Effector CD4-positive, alpha-beta T cell (primary cell): ENCODE results near the gene WDR86.

Experiments used
- DNase-seq: peaks from one replicate; pipeline ENCODE4 v3.0.0-alpha.2; 2020

The WDR86 gene

GRCh38 chr7:151378011-151378410 is 31.8 kb downstream of the WDR86 start:
- DNase-seq: no peak

GRCh38 chr7:151377406-151377805 is 32.4 kb downstream of the WDR86 start:
- DNase-seq: no peak

DNA sequence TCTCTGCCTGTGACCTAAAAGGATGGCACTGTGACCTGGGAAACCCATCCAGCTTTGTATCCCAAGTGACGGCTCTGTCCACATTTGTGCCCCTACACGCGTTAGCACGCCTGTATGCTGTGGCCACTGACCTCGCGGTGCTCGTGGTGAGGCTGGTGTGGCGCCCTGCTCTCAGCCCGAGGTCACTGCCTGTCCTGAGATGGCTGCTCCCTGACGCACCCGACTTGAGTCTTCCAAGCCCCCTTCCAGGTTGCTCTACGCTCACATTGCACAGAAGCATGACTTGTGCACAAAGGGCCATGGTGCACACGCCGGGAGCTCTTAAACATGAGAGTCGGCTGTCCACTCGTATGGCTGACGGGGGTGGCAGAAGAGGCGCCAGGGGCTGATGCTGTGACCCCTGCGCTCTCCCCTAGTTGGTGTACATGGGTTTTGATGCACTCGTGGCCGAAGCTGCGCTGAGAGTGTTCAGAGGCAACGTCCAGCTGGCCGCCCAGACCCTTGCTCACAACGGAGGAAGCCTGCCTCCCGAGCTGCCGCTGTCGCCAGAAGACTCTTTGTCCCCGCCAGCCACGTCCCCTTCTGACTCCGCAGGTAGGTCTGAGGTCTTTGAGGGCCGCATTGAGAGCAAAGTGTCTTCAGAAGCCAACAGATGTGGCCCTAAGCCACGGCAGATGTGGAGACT is 33.5 kb downstream of the WDR86 start:
- no peak for DNase-seq

DNA sequence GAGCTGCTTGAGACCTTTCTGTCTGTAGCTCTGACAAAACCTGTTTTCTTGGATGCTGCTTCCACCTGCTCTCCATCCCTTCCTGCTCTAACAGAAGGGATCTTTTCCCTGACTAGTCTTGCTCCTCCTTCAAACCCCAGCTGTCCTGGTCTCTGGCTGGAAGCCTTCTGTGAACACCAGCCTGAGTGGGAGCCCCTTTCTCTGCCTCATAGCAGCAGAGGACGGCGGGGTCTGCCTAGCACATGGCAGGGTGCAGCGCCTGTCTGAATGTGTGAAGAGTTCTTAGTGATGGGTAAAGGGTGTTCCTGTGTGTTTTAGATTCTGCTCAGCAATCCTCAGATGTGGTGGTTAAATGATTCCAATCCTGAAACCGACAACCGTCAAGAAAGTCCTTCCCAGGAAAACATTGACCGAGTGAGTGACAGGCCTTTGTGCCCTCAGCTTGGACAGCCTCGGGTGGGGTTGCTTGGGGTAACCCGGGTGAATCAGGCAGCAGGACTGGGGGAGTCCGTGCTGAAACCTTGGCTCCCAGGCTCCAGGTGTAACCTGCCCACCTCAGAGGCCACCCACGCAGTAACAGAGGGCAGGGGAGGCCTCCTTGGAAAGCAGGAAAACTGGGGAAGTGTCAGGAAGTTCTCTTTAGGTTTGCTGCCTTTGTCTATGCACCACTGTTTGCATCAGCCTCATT is 34.2 kb downstream of the WDR86 start:
- DNase-seq: no peak

GRCh38 chr7:151374726-151375125 is 35.1 kb downstream of the WDR86 start:
- no peak for DNase-seq

DNA sequence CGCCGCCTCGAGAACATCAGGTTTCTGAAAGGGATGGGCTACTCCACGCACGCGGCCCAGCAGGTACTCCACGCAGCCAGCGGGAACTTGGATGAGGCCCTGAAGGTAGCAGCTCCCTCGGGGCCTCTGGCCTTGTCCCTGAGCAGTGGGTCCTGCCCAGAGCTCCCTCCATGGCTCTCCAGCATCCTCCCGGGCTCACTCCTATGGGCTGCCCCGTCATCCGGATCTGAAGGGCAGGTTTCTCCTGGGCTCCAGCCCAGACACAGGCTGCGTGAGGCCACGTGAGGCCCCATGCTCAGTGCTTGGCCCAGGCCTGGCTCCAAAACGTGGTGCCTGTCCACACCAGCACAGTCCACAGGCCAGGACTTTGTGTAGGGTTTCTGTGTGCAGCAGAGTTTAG is 35.7 kb downstream of the WDR86 start:
- no peak for DNase-seq

DNA sequence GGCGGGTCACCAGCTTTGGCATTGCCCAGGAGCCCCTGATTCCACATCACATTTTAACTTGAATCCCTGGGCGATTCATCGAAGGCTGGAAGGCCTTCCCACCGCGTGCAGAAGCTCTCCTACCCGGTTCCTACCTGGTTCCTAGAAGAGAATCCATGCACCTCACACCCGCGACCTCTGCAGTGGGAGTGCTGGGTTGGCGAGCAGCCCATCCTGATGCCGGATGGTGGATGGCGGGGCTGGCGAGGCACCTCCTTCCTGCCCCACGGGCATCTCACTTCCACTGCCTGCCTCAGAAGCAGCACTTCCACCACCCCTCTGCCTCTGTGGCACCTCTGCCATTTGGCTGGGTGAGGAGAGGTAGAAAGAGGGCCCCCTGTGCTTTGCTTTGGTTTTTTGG is 36.2 kb downstream of the WDR86 start:
- DNase-seq: no peak

GRCh38 chr7:151372612-151373265 is 37.1 kb downstream of the WDR86 start:
- DNase-seq: no peak

DNA sequence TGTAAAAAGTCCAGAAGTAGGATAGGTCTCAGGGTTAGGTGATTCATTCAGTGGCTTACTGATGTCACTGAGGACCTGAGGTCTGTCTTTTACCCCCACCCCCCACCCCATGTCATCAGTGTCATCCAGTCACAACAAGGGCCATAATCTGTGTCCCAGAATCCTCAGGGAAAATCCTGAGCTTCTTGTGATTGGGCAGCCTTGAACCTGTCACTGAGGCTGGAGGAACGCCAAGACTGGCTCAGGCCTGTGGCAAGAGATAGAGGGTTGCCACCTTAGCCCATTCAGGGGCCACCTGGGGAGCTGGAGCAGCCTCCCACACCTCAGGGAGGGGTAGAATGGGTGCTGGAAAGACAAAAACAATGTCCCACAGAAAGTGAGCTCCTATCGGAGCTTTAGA is 38.6 kb downstream of the WDR86 start:
- no peak for DNase-seq

GRCh38 chr7:151368136-151368571 is 41.7 kb downstream of the WDR86 start:
- peak; percentile 67 for DNase-seq

GRCh38 chr7:151367284-151367683 is 42.6 kb downstream of the WDR86 start:
- DNase-seq: no peak

DNA sequence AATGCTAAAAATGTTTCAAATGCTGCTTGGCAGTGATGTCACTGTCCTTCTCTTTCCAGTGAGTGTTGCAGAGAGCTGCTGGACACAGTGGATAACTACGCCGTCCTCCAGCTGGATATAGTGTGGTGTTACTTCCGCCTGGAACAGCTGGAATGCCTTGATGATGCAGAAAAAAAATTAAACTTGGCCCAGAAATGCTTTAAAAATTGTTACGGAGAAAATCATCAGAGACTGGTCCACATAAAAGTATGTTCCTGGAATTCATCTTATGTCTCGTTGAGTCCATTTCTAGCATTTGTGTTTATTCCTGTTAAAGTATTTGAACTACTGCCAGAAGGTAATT is 43.0 kb downstream of the WDR86 start:
- no peak for DNase-seq

DNA sequence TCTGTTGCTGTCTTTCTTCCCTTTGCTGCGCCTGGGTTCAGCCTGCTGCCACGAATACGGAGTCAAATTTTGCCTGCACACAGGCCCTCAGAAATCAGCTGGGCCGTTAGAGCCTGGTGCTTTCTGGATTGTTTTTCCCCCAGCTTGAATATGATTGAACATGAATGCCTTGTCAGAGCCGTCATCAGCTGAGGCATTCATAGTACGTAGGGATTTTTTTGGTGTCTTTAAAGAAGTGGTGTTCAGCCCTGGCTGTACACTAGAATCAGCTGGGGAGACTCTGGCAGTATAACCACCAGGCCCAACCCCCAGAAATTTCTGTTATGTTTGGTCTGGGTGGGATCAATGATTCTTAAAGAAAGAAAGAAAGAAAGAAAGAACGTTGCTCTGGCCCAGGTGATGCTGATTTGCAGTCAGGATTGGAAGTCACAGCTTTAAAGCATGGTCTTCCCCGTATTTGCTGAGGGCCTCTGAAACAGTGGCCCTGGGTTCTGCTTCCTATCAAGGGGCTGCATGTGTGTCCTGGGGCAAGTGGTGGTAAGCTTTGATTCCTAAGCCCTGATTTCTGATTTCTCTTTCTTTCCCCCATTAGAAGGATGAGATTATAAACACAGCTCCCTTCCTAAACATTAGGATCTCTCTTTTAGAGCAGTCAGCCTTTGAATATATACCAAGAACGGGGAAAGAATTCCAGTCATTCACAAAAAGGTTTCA is 43.5 kb downstream of the WDR86 start:
- DNase-seq: no peak

DNA sequence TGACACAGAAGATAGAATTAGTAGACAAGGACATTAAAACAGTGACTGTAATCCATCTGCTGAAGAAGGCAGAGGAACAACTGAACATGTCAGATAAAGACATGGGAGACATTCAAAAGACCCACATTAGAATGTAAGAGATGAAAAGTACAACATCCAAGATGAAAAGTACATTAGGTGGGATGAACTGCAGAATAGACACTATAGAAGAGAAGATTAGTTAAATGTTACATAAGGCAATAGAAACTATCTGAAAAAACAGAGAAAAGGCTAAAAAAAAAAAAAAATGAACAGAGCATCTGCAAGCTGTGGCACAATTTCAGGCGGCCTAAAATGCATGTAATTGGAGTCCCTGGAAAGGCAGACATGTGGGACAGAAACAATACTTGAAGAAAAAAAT is 46.7 kb downstream of the WDR86 start:
- no peak for DNase-seq

GRCh38 chr7:151361193-151361959 is 48.5 kb downstream of the WDR86 start:
- DNase-seq: no peak

DNA sequence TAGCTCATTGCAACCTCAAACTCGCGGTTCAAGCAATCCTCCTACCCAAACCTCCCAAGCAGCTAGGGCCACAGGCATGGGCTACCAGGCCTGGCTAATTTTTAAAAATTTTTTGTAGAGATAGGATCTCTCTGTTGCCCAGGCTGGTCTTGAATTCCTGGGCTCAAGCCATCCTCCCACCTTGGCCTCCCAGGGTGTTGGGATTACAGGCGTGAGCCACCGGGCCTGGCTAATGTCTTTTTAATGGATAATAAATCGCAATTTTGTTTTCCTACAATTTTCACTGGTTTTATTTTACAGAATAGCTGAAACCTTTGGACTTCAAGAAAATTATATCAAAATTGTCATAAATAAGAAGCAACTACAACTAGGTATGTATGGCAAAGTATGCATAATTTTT is 57.3 kb downstream of the WDR86 start:
- no peak for DNase-seq

- DNase-seq: peak; percentile 47
Observed at GRCh38 chr7:151351967-151352366, 57.9 kb downstream of the WDR86 start.

DNA sequence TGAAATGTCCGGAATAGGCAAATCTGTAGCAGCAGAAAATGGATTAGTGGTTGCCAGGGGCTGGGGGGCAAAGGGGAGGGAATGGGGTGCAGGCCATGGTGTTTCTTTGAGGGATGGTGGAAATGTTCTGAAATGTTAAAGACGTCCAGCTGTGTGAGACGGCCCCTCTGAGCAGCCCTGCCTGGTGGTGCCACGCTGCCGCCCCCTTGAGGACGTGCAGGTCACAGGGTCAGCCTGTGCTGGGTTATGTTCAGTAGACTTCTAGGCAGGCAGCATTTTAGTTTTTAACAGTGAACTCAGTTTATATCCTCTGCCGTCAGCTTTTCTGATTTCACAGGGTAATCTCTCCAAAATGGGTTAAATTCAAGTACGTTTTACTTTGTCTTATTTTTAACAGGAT is 58.8 kb downstream of the WDR86 start:
- peak; percentile 9 for DNase-seq

DNA sequence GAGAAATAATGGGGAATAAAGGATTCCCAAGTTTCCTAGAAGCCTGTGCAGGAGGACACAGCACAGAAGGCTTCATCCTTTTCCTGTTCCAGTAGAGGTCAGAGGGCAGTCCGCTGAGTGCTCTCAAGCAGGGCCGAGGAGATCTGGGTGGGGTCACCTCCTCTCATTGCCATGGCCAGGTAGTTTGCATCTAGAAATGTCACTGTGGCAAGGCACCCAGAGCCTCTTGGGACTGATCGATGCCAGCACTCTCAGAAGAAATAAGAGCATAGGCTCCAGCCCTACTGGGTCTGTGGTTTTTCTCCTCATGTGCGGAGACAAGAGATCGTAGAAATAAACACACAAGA is 60.4 kb downstream of the WDR86 start:
- no peak for DNase-seq

DNA sequence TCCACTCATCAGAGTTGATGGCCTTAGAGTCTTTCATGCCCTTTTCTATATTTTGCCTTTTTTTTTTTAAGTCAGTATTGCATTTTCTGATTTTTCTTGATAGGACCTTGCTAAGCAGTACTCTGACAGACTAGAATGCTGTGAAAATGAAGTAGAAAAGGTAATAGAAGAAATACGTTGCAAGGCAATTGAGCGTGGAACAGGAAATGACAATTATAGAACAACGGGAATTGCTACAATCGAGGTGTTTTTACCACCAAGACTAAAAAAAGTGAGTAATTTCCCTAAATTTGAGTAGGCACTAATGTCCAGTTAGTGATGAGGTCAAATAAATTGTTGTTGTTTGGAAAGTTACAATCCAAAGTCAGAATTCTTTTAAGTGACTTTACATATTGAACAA is 60.9 kb downstream of the WDR86 start:
- DNase-seq: no peak

DNA sequence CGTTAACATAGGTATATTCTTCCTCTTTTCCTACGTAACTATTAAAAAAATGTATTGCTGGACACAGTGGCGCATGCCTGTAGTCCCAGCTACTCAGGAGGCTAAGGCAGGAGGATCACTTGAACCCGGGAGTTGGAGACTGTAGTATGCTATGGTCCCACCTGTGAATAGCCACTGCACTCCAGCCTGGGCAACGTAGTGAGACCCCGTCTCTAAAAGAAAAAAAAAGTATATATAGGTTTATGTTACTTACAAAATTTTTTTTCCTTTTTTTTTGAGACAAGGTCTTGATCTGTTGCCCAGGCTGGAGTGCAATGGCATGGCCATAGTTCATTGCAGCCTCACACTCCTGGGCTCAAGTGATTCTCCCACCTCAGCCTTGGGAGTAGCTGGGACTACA is 62.6 kb downstream of the WDR86 start:
- no peak for DNase-seq

GRCh38 chr7:151346470-151346769 is 63.4 kb downstream of the WDR86 start:
- no peak for DNase-seq
